ENCODE results near the gene BICDL2.

DNA sequence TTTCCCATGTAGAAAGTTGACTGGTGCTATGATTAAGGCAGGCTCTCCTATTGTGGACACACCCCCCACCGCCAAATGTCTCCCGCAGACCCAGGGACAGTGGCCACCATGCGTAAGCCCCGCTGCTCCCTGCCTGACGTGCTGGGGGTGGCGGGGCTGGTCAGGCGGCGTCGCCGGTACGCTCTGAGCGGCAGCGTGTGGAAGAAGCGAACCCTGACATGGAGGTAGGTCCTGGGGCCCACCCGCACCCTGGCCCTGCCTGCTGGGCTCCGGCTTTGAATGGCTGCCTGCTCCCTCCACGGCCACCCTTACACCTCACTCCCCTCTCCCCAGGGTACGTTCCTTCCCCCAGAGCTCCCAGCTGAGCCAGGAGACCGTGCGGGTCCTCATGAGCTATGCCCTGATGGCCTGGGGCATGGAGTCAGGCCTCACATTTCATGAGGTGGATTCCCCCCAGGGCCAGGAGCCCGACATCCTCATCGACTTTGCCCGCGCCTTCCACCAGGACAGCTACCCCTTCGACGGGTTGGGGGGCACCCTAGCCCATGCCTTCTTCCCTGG is 13.3 kb upstream of the BICDL2 start:
- TF ChIP-seq POLR2A (IDR thresholded peaks at IDR 0.05) (no peak), POLR2AphosphoS5 (IDR thresholded peaks at IDR 0.05) (no peak), EP300 (IDR thresholded peaks at IDR 0.05) (no peak)
- TF ChIP-seq, protein P1, sequence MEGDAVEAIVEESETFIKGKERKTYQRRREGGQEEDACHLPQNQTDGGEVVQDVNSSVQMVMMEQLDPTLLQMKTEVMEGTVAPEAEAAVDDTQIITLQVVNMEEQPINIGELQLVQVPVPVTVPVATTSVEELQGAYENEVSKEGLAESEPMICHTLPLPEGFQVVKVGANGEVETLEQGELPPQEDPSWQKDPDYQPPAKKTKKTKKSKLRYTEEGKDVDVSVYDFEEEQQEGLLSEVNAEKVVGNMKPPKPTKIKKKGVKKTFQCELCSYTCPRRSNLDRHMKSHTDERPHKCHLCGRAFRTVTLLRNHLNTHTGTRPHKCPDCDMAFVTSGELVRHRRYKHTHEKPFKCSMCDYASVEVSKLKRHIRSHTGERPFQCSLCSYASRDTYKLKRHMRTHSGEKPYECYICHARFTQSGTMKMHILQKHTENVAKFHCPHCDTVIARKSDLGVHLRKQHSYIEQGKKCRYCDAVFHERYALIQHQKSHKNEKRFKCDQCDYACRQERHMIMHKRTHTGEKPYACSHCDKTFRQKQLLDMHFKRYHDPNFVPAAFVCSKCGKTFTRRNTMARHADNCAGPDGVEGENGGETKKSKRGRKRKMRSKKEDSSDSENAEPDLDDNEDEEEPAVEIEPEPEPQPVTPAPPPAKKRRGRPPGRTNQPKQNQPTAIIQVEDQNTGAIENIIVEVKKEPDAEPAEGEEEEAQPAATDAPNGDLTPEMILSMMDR (IDR thresholded peaks at IDR 0.05): no peak
